Esophagus muscularis mucosa (tissue), 4 donors: ENCODE measurements around the gene GARIN5B. TPM values are rescaled to one million over a fixed set of nuclear protein-coding genes. Genes with fewer than 3 reads are reported as not detected.

Experiments
- DNase-seq: peaks from one replicate; pipeline ENCODE4 v3.0.0-alpha.2; 2017; ENCODE audit errors: extremely low spot score
- H3K27ac ChIP-seq, 4 donors: fragments of 200-600 bp; sonication (generic); replicated peaks in 1 of 4; 1 replicate in 3 of 4; 2 replicates in 1 of 4; pipeline ENCODE4 v1.5.1; 2016 to 2019; ENCODE audit warnings: mild to moderate bottlenecking in 1 of 4
- H3K27me3 ChIP-seq, 4 donors: fragments of 200-600 bp; sonication (generic); one replicate each; pipeline versions ENCODE4 v1.5.1 to v1.6.0; 2016 to 2019
- H3K36me3 ChIP-seq, 4 donors: fragments of 200-600 bp; sonication (generic); one replicate each; pipeline ENCODE4 v1.5.1; 2016 to 2019
- H3K4me1 ChIP-seq, 4 donors: fragments of 200-600 bp; sonication (generic); one replicate each; pipeline ENCODE4 v1.5.1; 2016 to 2019
- H3K4me3 ChIP-seq, 4 donors: fragments of 200-600 bp; sonication (generic); 1 replicate in 2 of 4; 2 replicates in 2 of 4; pipeline ENCODE4 v1.5.1; 2016 to 2019; ENCODE audit warnings: mild to moderate bottlenecking in 4 of 4, moderate library complexity in 1 of 4
- H3K9me3 ChIP-seq, 4 donors: fragments of 200-600 bp; sonication (generic); 1 replicate in 3 of 4; 2 replicates in 1 of 4; pipeline ENCODE4 v1.5.1; 2016 to 2019
- CTCF ChIP-seq, 3 experiments: fragments of 200-600 bp in 2 of 3; fragments of 450-650 bp in 1 of 3; sonication (generic) in 2 of 3; IDR thresholded peaks; one replicate each; pipeline ENCODE4 v1.5.1; 2017 to 2019; ENCODE audit warnings: antibody characterized with exemption in 3 of 3, mild to moderate bottlenecking in 2 of 3, moderate library complexity in 1 of 3
- EP300 ChIP-seq: sonication (generic); formaldehyde crosslinking; IDR thresholded peaks from one replicate; pipeline ENCODE4 v1.6.1; 2017; ENCODE audit warnings: antibody characterized with exemption
- POLR2A ChIP-seq: fragments of 450-650 bp; IDR thresholded peaks from one replicate; pipeline ENCODE4 v1.6.1; 2017; ENCODE audit warnings: antibody characterized with exemption, moderate library complexity, mild to moderate bottlenecking, low read depth
- POLR2AphosphoS5 ChIP-seq, 2 donors: sonication (generic); formaldehyde crosslinking; IDR thresholded peaks; one replicate each; pipeline ENCODE4 v1.6.1; 2017; ENCODE audit warnings: antibody characterized with exemption in 2 of 2
- WGBS: methylation state at CpG from one replicate; pipeline ENCODE4 v1.1.5; 2018; 5-methylcytosine and 5-hydroxymethylcytosine counted together
- intact Hi-C: fragments of 100-400 bp; cut with DNase I; formaldehyde crosslinking; loops from one replicate; pipeline ENCODE4 v1.15.1; 2023
- total RNA-seq, 4 donors: library from RNA; depleted of rRNA; stranded (reverse); fragments of >200 nt; gene quantifications; one replicate each; pipeline versions ENCODE4 v1.1.0 to v1.2.1, GENCODE V29; 2016

The GARIN5B gene
- total RNA-seq, 4 donors from 2014 or later: not detected

DNA sequence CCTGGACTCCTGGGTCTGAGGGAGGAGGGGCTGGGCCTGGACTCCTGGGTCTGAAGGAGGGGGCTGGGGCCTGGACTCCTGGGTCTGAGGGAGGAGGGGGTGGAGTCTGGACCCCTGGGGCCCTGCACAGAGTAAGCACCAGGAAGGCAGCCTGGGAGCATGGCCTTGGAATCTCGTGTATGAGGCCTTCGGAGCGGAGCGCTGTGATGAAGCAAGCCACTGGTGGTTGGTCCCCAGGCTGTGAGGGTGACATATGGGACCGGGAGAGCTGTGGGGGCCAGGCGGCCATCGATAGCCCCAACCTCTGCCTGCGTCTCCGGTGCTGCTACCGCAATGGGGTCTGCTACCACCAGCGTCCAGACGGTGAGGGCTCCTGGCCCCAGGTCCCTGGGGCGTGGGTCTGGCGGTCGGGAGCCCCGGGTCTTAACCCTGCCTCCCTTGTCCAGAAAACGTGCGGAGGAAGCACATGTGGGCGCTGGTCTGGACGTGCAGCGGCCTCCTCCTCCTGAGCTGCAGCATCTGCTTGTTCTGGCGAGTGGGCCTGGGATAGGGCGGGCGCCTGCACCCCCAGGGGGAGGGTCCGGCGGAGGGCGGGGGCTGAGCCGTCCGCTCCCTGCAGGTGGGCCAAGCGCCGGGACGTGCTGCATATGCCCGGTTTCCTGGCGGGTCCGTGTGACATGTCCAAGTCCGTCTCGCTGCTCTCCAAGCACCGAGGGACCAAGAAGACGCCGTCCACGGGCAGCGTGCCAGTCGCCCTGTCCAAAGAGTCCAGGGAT lies 14.5 kb upstream of the GARIN5B start:
- Histone ChIP-seq H3K27me3 (peaks cover 0 to 56% (median 40%) of the 10 kb centered on the region in 4 donors), H3K9me3 (no peaks in the 10 kb centered on the region), H3K4me3 (no peak overlapping the region), H3K4me1 (peaks cover 4 to 18% (median 15%) of the 10 kb centered on the region in 4 donors), H3K27ac (no peak overlapping the region), H3K36me3 (no peaks in the 10 kb centered on the region)
- 15% methylated on average over 28 of the region's 43 CpGs for WGBS
- intact Hi-C loops: no loop called here
- TF ChIP-seq EP300 (no peak), POLR2A (no peak), CTCF (IDR thresholded peaks at IDR 0.05) (no peak), POLR2AphosphoS5 (IDR thresholded peaks at IDR 0.05) (no peak)
- no peak for DNase-seq

GRCh38 chr19:55376241-55376933 lies 13.3 kb upstream of the GARIN5B start, which contains the start of gene TMEM190:
Gene TMEM190 (plus strand): TSS chr19:55376826. CDS start chr19:55376854, 28 bp downstream.
- intact Hi-C loops: no loop called here
- DNase-seq: no peak
- TF ChIP-seq EP300: no peak
- no peak for TF ChIP-seq POLR2AphosphoS5 (IDR thresholded peaks at IDR 0.05)
- TF ChIP-seq POLR2A: no peak
- no peak for TF ChIP-seq CTCF (IDR thresholded peaks at IDR 0.05)
- 66% methylated on average over 21 of the region's 21 CpGs for WGBS
- Histone ChIP-seq H3K9me3 (no peaks in the 10 kb centered on the region), H3K27me3 (peaks cover 0 to 68% (median 50%) of the 10 kb centered on the region in 4 donors), H3K27ac (no peak within 1 kb of the TSS), H3K4me3 (no peak within 1 kb of the TSS), H3K4me1 (peaks cover 4 to 18% (median 15%) of the 10 kb centered on the region in 4 donors), H3K36me3 (no peaks in the 10 kb centered on the region)

DNA sequence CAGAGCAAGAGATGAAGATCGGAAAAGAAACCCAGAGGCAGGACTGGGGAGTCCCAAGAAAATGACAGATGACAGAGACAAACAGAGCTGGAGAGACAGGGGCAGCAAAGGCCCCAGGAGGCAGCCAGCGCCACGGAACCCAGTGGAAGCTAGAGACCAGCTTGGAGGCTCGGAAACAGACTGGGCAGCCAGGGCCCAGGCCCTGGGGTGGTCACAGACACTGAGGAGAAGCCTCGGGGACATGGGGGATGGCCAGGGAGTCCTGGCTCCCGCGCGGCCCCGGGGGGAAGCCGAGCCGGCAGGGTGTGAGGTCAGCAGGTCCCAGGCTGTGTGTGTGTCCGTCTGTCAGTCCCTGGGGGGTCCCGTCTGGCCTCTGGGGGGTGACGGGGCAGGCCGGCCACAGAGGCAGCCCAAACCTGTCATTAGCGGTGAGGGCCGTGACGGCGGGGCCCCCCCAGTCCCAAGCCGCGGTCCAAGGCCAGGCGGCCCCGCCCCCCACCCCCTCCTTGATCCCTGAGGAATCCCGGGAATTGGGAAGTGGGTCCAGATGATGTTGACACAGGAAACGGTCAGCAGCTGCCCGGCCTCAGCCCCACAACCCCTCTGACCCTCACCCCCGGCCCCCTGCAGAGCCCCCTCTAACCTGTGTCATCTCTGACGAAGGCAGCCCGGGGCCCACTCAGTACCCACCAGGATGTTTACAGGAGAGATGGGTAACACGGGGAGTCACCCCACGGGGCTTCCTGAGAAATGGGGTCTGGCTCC lies 11.1 kb upstream of the GARIN5B start:
- WGBS: 22% methylated on average over 12 of the region's 31 CpGs
- Histone ChIP-seq H3K27me3 (peaks cover 5 to 90% (median 66%) of the 10 kb centered on the region in 4 donors), H3K9me3 (no peaks in the 10 kb centered on the region), H3K27ac (no peak overlapping the region), H3K4me3 (no peak overlapping the region), H3K4me1 (peaks cover 10 to 32% (median 30%) of the 10 kb centered on the region in 4 donors), H3K36me3 (no peaks in the 10 kb centered on the region)
- DNase-seq: no peak
- no peak for TF ChIP-seq POLR2A
- TF ChIP-seq CTCF (IDR thresholded peaks at IDR 0.05): no peak
- TF ChIP-seq POLR2AphosphoS5 (IDR thresholded peaks at IDR 0.05): no peak
- no peak for TF ChIP-seq EP300
- intact Hi-C loops: no loop called here

DNA sequence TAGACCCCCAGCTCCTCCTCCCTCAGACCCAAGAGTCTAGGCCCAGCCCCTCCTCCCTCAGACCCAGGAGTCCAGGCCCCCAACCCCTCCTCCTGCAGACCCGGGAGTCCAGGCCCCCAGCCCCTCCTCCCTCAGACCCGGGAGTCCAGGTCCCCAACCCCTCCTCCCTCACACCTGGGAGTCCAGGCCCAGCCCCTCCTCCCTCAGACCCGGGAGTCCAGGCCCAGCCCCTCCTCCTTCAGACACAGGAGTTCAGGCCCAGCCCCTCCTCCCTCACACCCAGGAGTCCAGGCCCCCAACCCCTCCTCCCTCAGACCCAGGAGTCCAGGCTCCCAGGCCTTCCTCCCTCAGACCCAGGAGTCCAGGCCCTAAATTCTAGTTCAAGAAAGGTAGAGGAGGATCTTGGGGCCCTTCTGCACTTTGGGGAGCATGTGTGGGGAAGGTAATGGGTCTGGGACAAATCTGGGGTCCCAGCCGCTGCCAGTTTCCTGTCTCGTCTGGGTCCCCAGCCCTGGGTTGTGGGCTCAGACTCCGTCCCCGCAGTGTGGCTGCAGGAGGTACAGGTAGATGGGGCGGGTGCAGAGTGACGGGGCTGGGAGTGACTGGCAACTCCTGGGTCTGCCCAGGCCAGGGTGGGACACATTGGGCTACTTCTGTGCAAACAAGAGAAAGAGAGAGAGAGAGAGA lies 10.4 kb upstream of the GARIN5B start:
- H3K27me3 ChIP-seq: peaks cover 5 to 97% (median 73%) of the 10 kb centered on the region in 4 donors
- 69% methylated on average over 9 of the region's 9 CpGs for WGBS
- no peak for DNase-seq
- H3K27ac ChIP-seq: no peak overlapping the region
- intact Hi-C loops: no loop called here
- no peaks in the 10 kb centered on the region for H3K9me3 ChIP-seq
- H3K4me3 ChIP-seq: no peak overlapping the region
- no peaks in the 10 kb centered on the region for H3K36me3 ChIP-seq
- peaks cover 17 to 39% (median 37%) of the 10 kb centered on the region in 4 donors for H3K4me1 ChIP-seq
- TF ChIP-seq EP300: no peak
- TF ChIP-seq POLR2AphosphoS5 (IDR thresholded peaks at IDR 0.05): no peak
- TF ChIP-seq POLR2A: no peak
- TF ChIP-seq CTCF (IDR thresholded peaks at IDR 0.05): no peak
